Adrenal gland (tissue), 12 donors: ENCODE results near the gene NBAS. TPM values are rescaled to one million over a fixed set of nuclear protein-coding genes. Genes with fewer than 3 reads are reported as not detected.
A peak's percentile ranks its signal among the peaks of the same experiment; 100 is the strongest.

Experiments
- DNase-seq, 7 donors: peaks; one replicate each; pipeline ENCODE4 v3.0.0-alpha.2; 2019 to 2020
- H3K27ac ChIP-seq, 5 donors: fragments of 200-600 bp; sonication (generic) in 4 of 5; 1 replicate in 3 of 5; 2 replicates in 2 of 5; pipeline versions ENCODE4 v1.5.1 to v1.8.0; 2016 to 2020; ENCODE audit warnings: mild to moderate bottlenecking in 1 of 5
- H3K27me3 ChIP-seq: fragments of 200-600 bp; 2 replicates; pipeline ENCODE4 v1.8.0; 2021
- H3K36me3 ChIP-seq, 2 donors: fragments of 200-600 bp; replicated peaks in 1 of 2; 1 replicate in 1 of 2; 2 replicates in 1 of 2; pipeline versions ENCODE4 v1.5.1 to v1.8.0; 2018 to 2022
- H3K4me1 ChIP-seq, 2 donors: fragments of 200-600 bp; replicated peaks in 1 of 2; 1 replicate in 1 of 2; 2 replicates in 1 of 2; pipeline versions ENCODE4 v1.5.1 to v1.8.0; 2018 to 2021
- H3K4me3 ChIP-seq, 4 donors: fragments of 200-600 bp; sonication (generic) in 3 of 4; one replicate each; pipeline ENCODE4 v1.5.1; 2016 to 2018
- H3K9me3 ChIP-seq, 3 donors: fragments of 200-600 bp; sonication (generic) in 1 of 3; replicated peaks in 1 of 3; 1 replicate in 2 of 3; 2 replicates in 1 of 3; pipeline versions ENCODE4 v1.5.1 to v1.8.0; 2016 to 2021
- POLR2A ChIP-seq, 2 donors: fragments of 450-650 bp; IDR thresholded peaks; one replicate each; pipeline ENCODE4 v1.6.1; 2017; ENCODE audit warnings: antibody characterized with exemption in 2 of 2, mild to moderate bottlenecking in 2 of 2, moderate library complexity in 1 of 2
- WGBS, 4 donors: extraction: QIAGEN DNeasy Blood & Tissue Kit in 2 of 4; methylation state at CpG; one replicate each; pipeline versions ENCODE4 v1.1.5 to v1.1.7; 2013 to 2017; 5-methylcytosine and 5-hydroxymethylcytosine counted together
- intact Hi-C, 2 donors: fragments of 100-400 bp; cut with DNase I; formaldehyde crosslinking; loops; one replicate each; pipeline versions ENCODE4 v1.14.1 to v1.15.0; 2022 to 2023
- polyA plus RNA-seq, 3 donors: library from polyadenylated mRNA; stranded (reverse); fragments of 200-250 nt in 2 of 3; fragments of 350-450 nt in 1 of 3; fragmentation: Illumina TruSeq in 1 of 3; extraction: RNeasy Lipid Tissue Mini Kit (QIAGEN cat#74804) in 1 of 3; gene quantifications; one replicate each; pipeline ENCODE4 v1.2.3, GENCODE V29; 2013 to 2014
- total RNA-seq, 9 donors: library from RNA; depleted of rRNA in 4 of 9; stranded (reverse); fragments of >200 nt in 4 of 9; fragments of 120-200 nt in 1 of 9; fragmentation: NEBNext Ultra II Directional in 1 of 9; extraction: Animal tissue kit (Norgen Biotek cat#: 25700) in 1 of 9; gene quantifications; one replicate each; pipeline versions ENCODE4 v1.1.0 to v1.2.4, GENCODE V29; 2013 to 2023
- TF ChIP-seq, protein P1 (sequence below), 6 experiments: fragments of 450-650 bp in 4 of 6; fragments of 200-600 bp in 2 of 6; sonication (generic) in 1 of 6; IDR thresholded peaks; 1 replicate in 5 of 6; 2 replicates in 1 of 6; pipeline versions ENCODE4 v1.5.1 to v1.8.0; 2016 to 2021; ENCODE audit warnings: antibody characterized with exemption in 6 of 6, mild to moderate bottlenecking in 2 of 6, moderate library complexity in 1 of 6
- donor health status: healthy with polysubstance abuse.
- donor health status: Bipolar disorder and iron deficiency.
- donor health status: DM: yes; HTN: yes; CAD: no.
- donor health status: DM: no; HTN: no; CAD: no.
- donor health status: DM: no; HTN: no; CAD: no.
- donor health status: DM: yes; HTN: yes; CAD: no.

Gene NBAS
- total and polyA plus RNA-seq, 12 donors = 22.0 to 62.4 (median 46.2) TPM

DNA sequence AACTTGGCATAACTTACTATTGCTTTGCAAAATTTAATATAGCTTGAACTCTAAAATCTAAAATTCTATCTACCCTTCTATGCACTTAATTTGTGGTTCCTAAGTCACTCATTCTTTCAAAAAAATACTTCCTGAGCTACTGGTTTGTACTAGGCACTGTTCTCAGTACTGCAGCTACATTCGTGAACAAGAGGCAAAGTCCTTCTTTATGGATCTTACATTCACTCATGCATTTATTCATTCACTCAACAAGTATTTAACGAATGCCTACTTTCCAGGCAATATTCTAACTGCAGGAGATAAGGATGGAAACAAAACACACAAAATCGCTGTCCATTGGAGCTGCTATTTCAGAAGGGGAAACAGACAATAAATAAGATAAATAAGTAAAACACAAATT, 104.8 kb downstream of the NBAS start:
- no peaks in the 10 kb centered on the region for H3K9me3 ChIP-seq
- intact Hi-C loops = no loop called here
- no peak overlapping the region for H3K27ac ChIP-seq
- no peak for DNase-seq
- H3K36me3 ChIP-seq = peaks cover 0 to 4% of the 10 kb centered on the region in 2 donors
- H3K27me3 ChIP-seq = no peaks in the 10 kb centered on the region
- H3K4me1 ChIP-seq = peaks cover 0 to 5% of the 10 kb centered on the region in 2 donors
- TF ChIP-seq, protein P1, sequence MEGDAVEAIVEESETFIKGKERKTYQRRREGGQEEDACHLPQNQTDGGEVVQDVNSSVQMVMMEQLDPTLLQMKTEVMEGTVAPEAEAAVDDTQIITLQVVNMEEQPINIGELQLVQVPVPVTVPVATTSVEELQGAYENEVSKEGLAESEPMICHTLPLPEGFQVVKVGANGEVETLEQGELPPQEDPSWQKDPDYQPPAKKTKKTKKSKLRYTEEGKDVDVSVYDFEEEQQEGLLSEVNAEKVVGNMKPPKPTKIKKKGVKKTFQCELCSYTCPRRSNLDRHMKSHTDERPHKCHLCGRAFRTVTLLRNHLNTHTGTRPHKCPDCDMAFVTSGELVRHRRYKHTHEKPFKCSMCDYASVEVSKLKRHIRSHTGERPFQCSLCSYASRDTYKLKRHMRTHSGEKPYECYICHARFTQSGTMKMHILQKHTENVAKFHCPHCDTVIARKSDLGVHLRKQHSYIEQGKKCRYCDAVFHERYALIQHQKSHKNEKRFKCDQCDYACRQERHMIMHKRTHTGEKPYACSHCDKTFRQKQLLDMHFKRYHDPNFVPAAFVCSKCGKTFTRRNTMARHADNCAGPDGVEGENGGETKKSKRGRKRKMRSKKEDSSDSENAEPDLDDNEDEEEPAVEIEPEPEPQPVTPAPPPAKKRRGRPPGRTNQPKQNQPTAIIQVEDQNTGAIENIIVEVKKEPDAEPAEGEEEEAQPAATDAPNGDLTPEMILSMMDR (IDR thresholded peaks at IDR 0.05) = no peak
- no peak for TF ChIP-seq POLR2A (IDR thresholded peaks at IDR 0.05)
- no peak overlapping the region for H3K4me3 ChIP-seq
- 67 to 79% (median 74%) methylated on average over 3 of the region's 3 CpGs for WGBS, 4 donors

DNA sequence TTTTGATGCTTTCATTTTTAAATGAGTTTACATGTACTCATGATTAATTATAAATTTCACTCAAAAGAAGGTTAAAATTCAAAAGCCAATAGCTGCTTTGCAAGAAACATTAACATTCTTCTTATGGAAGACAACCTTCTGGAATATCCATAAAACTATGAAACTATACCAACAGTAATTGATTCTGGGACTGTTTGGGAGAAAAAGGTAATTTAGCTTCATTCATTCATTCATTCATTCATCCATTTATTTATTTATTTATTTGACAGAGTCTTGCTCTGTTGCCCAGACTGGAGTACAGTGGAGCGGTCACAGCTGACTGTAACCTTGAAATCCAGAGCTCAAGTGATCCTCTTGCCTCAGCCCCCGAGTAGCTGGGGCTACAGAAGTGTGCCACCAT, 110.3 kb downstream of the NBAS start:
- Histone ChIP-seq H3K9me3 (no peaks in the 10 kb centered on the region), H3K36me3 (no peaks in the 10 kb centered on the region), H3K27me3 (no peaks in the 10 kb centered on the region), H3K4me1 (no peaks in the 10 kb centered on the region), H3K4me3 (no peak overlapping the region), H3K27ac (no peak overlapping the region)
- 90 to 98% (median 95%) methylated on average over 2 of the region's 2 CpGs for WGBS, 4 donors
- TF ChIP-seq, protein P1 (IDR thresholded peaks at IDR 0.05) = no peak
- TF ChIP-seq POLR2A (IDR thresholded peaks at IDR 0.05) = no peak
- intact Hi-C loops = no loop called here
- no peak for DNase-seq

DNA sequence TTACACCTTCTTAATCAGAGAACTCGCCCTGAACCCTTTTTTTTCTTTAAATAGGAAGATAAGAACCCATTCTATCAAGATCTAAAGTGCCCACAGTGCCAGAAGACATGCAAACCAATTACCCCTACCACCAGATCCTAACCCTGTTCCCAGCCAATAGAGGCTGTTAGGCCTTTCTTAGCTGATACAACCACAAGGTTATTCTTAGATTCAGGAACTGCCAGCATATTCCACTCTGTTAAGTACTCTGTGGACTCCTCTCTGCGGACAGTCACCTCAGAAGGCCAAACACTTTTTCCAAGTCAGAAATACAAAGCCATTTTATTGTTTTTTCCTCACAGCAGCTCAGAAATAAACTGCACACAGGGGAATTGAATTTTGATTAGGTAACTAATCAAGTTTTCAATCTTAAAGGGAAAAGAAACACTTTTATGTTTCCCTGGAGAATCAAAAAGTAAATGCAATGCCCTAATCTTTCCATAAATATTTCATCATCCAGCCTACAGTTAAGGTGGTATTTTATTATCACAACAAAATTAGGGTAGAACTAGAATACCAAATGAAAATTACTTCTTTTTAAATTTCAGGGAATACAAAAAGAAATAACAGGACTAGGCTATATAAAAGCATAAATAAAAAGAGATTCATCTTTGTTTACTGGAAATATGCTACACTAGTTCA, 111.4 kb downstream of the NBAS start:
- H3K4me3 ChIP-seq = no peak overlapping the region
- intact Hi-C loops = no loop called here
- no peak for DNase-seq
- 53 to 65% (median 60%) methylated on average over 2 of the region's 2 CpGs for WGBS, 4 donors
- TF ChIP-seq POLR2A (IDR thresholded peaks at IDR 0.05) = no peak
- H3K27me3 ChIP-seq = no peaks in the 10 kb centered on the region
- H3K9me3 ChIP-seq = no peaks in the 10 kb centered on the region
- no peaks in the 10 kb centered on the region for H3K36me3 ChIP-seq
- no peaks in the 10 kb centered on the region for H3K4me1 ChIP-seq
- H3K27ac ChIP-seq = peak overlapping the region in 1 of 5 donors; percentile 7

DNA sequence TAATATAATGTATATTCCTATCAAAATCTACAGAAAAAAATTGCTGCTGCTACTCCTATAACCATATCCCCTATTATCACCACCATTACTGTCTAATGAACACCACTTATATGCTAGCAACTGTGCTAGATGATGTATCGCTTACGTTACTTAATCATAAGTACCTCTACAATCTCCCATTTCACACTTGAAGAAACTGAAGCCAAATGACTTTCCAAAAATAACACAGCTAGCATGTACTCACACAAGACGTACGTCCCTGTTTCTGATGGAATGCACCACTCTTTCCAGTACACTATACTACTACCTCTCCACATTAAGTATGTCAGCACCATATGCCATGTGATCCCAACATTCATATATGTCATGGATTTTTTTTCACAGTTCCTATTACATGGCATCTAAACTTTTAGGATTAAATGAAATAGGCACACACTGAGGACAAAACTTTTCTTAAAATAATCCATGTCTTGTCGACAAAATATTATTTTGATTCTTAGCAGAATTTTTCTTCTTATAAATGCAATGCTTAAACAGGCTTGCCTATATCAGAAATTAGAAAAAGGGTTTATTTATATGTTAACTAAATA, 112.8 kb downstream of the NBAS start:
- H3K4me3 ChIP-seq = no peak overlapping the region
- intact Hi-C loops = no loop called here
- no peak for DNase-seq
- no peaks in the 10 kb centered on the region for H3K27me3 ChIP-seq
- H3K4me1 ChIP-seq = no peaks in the 10 kb centered on the region
- no peaks in the 10 kb centered on the region for H3K36me3 ChIP-seq
- WGBS, 4 donors = 89 to 94% (median 92%) methylated on average over 5 of the region's 5 CpGs
- no peaks in the 10 kb centered on the region for H3K9me3 ChIP-seq
- H3K27ac ChIP-seq = no peak overlapping the region
- TF ChIP-seq POLR2A (IDR thresholded peaks at IDR 0.05) = no peak
- TF ChIP-seq, protein P1 (IDR thresholded peaks at IDR 0.05) = no peak

DNA sequence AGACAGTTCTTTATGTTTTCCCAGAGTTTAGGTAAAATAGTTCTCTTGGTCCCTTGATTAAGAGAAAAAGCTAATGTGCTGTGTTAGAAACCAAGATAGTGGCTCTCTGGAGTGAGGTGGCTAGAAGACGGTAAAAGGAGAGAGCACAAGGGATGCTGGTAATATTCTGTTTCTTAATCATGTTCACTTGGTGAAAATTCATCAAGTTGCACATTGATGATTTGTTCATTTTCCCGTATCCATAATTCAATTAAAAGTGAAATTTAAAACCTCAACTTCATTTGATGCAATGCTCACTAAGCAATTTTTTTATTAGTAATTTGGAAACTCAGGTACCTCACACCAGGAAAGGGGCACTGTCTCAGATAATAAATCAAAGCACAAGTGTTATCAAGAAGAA, 113.8 kb downstream of the NBAS start:
- 91 to 100% (median 94%) methylated on average over 2 of the region's 2 CpGs for WGBS, 4 donors
- Histone ChIP-seq H3K36me3 (no peaks in the 10 kb centered on the region), H3K4me1 (no peaks in the 10 kb centered on the region), H3K27me3 (no peaks in the 10 kb centered on the region), H3K4me3 (no peak overlapping the region), H3K27ac (no peak overlapping the region), H3K9me3 (no peaks in the 10 kb centered on the region)
- intact Hi-C loops = no loop called here
- DNase-seq = no peak
- no peak for TF ChIP-seq POLR2A (IDR thresholded peaks at IDR 0.05)
- TF ChIP-seq, protein P1 (IDR thresholded peaks at IDR 0.05) = no peak
